ENCODE data around the gene CDH13.

Gene CDH13

DNA sequence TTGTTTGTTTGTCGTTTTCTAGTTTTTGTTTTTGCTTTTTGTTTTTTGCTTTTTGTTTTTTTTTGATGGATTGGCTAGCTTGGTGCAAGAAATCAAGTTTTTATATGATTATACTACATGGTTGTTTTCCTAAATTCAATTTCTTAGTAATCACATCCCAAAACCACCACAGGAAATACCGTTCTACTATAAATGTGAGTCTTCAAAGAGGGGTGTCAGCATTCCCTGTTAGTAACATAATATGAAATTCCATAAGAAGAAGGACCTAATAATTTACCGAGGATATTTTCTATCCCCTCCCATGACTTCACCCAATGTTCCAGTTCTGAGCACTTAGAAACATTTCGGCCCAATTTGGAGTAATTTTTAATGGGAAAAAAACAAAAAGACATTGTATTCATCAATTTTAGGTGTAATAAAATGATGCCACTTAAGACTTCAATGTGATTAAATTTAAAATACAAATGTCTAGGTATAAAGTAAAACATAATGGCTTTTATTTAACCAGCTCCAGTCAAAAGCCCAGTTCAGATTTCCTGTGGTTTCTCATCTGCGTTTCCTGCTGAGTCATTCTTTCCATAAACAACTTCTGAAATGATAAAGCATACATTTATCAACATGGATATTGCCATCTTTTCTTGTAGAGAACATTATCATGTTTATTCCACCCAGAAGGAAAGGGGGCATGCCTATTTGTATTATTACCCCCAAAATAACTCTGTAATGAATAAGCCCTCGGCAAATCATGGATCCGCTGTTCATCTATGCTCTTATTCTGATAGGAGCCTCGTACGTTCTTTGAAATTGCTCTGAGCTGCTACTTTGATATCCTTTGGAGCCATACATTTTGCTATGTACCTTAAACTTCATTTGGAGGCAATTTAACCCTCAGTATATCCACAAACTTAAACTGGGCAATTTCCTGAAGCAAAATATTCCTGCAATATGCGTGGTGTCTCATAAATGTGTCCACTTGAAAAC, 1209.1 kb downstream of the CDH13 start:
- DNase-seq: no peak

DNA sequence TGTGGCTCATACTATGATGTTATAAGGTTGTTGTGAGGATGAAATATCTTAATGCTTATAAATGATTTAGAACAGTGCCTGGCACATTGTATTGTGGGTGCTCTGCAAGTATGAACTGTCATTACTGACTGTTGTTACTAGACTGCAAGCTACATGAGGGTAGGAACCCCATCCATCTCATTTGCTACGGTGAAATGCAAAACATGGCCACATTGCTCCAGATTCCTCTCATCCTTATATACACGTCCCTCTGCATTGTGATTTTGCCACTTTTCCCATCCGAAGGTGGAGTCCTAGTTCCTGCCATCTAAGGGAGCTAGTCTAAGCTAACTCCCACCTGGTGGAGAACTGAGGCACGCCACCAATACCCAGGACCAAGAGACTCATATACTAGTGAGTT, 1210.8 kb downstream of the CDH13 start:
- DNase-seq: no peak

DNA sequence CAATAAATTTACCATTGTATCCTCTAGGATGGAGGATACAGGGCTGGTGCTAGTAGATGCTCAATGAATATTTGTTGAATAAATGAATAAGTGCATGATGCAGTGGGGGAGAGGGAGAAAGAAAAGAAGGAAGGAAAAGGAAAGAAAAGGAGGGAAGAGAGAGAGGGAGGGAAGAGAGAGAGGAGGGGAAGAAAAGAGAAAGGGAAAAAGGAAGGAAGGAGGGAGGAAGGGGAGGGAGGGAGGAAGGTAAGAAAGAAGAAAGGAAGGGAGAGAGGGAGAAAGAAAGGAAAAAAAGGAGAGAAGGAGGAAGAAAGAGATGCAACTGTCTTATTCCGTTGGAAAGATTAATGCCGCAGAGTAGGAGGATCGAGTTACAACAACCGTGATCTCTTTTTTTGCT, 1211.4 kb downstream of the CDH13 start:
- DNase-seq: no peak

DNA sequence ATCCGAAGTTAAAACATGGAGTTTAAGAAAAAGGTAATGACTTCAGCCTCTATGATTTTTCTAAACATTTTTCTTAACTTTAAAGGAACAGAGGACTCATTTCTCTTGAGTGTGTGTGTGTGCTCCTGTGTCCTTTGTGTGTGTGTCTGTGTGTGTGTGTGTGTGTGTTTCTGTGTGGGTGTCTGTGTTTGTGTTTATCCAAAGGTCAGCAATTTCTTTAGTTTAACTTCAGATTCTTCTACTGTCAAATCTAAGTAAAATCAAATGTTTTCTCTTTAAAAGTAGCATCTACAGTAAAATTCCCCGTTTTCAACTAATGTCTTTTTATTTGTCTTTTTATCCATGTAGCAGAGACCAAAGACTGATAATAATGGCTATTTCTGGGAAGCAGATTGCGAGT, 1212.8 kb downstream of the CDH13 start:
- DNase-seq: no peak

DNA sequence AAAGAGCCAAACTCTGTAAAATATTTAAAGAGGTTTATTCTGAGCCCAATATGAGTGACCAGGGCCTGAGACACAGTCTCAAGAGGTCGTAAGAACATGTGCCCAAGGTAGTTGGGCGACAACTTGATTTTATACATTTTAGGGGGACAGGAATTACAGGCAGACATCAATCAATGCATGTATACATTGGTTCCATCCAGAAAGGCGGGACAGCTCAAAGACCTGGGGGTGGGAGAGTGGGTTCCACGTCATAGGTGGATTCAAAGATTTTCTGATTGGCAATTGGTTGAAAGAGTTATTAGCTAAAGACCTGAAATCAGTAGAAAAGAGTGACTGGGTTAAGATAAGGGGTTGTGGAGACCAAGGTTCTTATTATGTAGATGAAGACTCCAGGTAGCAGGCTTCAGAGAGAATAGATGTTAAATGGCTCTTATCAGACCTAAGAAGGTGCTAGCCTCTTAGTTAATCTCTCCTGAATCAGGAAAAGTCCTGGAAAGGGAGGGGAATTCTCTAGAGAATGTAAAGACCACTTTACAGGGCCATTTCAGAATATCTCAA, 1213.4 kb downstream of the CDH13 start:
- no peak for DNase-seq

DNA sequence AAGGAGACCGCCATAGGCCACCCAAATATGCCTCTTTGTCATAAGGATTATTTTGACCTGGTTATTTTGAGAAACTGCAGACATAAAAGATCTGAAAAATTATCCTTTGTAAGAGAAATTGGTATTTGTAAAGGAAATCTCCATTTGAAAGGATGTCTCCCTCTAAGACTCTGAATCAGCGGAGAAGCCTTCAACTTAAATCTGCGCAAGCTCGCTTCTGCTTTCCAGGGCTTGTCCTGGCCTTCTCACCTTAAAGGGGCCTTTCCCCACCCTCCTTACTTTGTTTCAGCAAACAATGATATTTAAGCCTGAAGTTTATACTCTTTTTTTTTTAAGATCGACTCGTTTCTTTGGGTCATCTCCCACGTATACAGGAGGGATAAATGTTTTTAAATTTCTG, 1215.5 kb downstream of the CDH13 start:
- no peak for DNase-seq

DNA sequence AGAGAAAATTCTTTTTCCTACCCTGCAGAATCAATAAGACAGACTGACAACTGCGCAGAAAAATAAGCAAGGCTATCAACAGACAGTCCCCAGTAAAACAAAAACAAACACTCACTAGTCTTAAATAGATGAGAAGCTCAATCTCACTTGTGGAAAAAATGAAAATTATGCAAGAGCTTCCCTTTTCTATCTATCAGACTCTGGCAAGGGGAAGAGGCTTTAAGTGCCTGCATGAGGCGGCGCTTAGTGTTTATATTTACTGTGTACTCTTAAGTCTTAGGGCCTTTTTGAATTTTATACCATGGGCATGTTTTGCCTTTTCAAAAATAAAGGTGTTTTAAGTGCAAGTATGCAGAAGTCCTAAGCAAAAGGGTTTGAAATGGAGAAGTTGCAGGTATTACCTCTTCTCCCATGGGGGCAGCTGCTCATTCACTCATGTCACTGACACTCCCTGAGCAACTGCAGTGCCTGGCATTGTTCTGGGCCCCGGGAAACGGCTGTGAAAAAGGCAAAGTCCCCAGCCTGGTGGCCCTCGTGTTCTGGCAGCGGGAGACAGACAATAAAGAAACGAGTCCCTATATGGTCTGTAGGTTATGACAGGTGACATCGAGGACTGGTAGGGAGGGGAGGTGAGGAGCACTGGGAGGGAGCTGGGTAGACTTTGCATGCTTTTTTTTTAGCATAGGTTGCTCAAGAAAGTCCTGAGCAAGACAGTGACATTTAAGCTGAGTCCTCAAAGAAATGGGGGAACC, 1216.2 kb downstream of the CDH13 start:
- no peak for DNase-seq

DNA sequence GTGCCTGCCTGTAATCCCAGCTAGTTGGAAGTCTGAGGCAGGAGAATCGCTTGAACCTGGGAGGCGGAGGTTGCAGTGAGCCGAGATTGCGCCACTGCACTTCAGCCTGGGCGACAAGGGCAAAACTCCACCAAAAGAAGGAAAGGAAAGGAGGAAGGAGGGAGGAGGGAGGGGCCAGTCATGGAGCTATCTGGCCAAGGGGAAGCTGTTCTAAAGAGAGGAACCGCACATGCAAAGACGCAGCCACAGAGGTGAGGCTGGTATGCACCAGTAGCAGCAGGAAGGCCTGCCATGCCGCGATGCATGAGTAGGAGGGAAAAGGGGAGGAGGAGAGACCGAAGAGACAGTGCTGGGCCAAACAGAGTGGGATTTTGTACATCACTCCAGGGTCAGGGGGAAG, 1216.9 kb downstream of the CDH13 start:
- DNase-seq: no peak

DNA sequence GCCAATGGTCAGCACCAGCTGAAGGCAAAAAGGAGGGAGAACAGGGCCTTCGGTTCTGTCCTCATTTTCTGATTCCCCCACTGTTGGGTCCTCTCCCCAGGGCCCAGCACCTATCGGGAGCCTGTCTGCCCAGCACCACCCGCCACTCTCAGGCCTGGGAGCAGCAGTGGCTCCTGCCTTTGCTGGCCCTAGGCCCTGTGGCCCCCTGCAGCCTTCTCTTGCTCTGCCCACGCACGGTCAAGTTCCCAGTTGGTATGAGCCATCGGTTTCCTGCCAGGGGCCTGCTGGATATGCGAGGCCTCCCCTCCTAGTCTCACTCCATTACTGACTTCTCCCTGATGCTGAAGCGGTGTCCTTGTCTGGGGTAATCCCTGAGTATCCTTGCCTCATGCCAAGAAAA, 1218.5 kb downstream of the CDH13 start:
- no peak for DNase-seq

DNA sequence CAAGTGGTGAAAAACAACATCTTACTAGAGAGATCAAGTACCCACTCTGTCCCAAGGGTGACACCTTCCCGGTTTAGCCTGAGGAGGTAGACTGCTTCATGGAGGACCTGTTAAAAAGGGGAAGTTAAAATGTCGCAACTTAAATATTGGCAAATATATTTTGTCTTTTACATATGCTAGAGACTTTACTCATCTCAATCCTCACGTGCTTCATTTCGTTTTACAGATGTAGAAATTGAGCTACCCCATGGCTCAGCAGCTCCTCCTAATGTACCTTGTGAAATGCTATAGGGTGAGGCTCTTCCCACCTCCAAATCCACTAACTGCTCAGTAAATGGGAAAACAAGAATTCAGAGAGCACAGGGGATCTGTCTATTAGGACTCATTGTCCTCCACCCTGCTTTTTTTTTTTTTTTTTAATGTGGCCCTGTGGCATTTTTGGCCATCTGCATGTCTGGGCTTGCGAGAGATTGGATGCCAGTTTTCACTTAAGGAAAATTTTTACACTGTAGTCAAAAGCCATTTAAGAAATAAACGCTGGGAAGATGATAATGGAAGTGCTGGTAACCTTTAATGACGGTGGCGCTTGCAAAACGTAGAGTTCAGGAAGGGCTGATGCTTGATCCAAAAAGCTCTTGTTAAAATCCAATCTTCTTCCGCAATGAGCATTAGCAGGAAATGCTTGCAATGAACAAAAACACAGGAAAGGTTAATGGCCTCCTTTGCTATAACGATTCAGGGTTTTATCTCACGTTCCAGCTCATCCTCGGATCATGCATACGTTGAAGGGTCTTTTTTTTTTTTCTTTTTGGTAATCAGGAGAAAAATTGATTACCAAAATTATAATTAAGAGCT, 1220.8 kb downstream of the CDH13 start:
- no peak for DNase-seq

DNA sequence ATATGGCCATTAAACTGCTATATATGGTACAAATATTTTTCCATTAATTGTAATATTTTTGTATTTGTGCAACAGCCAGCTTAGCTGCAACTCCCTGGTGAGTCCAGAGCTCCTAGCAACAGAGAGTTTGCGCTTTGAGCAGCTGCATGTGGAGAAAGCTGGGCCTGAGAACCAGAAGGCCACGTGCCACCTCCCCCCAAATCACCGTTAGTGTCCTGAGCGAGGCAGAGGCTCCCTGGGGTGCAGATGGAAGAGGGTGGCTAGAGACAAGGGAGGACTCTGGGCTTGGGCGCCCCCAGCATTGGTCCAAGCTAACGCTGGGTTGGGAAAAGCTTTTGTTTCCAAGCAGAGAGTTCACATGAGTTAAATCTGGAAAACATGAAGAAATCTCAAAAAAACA, 1222.7 kb downstream of the CDH13 start:
- no peak for DNase-seq
